GM21390 (cell line): ENCODE data around the gene SNX8.
A peak's percentile ranks its signal among the peaks of the same experiment; 100 is the strongest.
"Not testable (repeated sequence)": the region's sequence is repeated elsewhere in the genome, so short reads cannot be mapped to it uniquely, and the experiment has no call there.

Experiments used
- ATAC-seq: cut with Tn5 transposase; IDR thresholded peaks from one replicate; pipeline ENCODE4 v1.9.1; 2021; ENCODE audit not compliant: unreplicated experiment

Gene SNX8

GRCh38 chr7:2330493-2330892 is 16.3 kb upstream of the SNX8 start:
- no peak for ATAC-seq

GRCh38 chr7:2326951-2327350 is 12.7 kb upstream of the SNX8 start:
- ATAC-seq = no peak

DNA sequence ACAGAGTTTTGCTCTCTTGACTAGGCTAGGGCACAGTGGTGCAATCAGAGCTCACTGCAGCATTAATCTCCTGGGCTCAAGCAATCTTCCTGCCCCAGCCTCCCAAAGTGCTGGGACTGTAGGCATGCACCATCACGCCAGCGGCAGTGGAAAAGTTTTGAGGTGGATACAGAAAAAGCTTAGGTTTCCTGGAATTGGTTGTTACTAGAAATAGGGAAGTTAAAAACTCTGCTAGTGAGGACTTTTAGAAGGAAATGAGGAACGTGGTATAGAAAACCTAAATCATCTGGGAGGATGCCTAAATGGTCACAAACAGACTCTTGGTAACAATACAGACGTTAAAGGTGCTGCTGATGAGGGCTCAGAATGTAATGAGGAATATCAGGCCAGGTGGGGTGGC is 10.9 kb upstream of the SNX8 start:
- no peak for ATAC-seq

GRCh38 chr7:2321020-2321419 is 6.8 kb upstream of the SNX8 start:
- ATAC-seq = no peak

DNA sequence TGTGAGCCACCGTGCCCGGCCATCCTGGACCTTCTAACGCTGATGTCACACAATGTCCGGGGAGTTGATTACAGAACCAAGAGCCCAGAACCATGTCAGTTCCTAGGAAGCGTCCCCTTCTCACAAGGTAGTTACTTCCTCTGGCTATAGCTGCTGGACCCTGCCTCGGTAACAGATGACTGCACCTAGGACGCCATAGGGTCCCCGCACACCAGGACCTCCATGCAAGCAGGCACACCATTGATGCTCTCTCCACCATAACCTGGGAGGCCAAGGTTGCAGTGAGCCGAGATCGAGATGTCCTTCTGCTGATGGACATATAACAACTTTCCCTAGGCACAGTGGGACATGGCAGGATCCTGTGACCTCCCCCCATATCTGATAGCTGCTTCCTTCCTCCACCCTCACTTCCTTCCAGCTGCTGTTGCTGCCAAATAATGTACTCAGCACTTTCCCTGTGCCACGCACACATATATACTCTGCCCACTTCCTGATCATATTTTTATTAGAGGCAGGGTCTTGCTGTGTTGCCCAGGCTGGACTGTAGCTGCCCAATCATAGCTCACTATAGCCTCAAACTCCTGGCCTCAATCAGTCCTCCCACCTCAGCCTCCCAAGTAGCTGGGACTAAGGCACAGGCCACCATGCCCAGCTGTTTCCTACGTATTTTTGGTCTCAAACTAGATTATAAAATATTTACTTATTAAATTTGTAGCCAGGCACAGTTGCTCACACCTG is 3.5 kb upstream of the SNX8 start:
- no peak for ATAC-seq

- ATAC-seq = no peak
Observed at GRCh38 chr7:2316578-2316977, 2.3 kb upstream of the SNX8 start.

DNA sequence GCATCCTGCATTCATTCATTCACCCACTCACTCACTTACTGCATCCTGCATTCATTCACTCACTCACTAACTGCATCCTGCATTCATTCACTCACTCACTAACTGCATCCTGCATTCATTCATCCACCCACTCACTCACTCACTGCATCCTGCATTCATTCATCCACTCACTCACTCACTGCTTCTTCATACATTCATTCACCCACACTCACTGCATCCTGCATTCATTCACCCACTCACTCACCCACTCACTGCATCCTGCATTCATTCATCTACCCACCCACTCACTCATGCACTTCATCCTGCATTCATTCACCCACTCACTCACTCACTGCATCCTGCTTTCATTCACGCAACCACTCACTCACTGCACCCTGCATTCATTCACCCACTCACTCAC is 1.5 kb upstream of the SNX8 start:
- no peak for ATAC-seq

DNA sequence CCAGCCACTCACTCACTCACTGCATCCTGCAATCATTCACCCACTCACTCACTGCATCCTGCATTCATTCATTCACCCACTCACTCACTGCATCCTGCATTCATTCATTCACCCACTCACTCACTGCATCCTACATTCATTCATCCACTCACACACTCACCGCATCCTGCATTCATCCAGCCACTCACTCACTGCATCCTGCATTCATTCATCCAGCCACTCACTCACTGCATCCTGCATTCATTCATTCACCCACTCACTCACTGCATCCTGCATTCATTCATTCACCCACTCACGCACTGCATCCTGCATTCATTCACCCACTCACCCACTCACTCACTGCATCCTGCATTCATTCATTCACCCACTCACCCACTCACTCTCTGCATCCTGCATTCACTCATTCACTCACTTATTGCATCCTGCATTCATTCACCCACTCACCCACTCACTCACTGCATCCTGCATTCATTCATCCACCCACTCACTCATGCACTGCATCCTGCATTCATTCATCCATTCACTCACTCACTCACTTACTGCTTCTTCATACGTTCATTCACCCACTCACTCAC is 802 bp upstream of the SNX8 start:
- not testable (repeated sequence) for ATAC-seq

DNA sequence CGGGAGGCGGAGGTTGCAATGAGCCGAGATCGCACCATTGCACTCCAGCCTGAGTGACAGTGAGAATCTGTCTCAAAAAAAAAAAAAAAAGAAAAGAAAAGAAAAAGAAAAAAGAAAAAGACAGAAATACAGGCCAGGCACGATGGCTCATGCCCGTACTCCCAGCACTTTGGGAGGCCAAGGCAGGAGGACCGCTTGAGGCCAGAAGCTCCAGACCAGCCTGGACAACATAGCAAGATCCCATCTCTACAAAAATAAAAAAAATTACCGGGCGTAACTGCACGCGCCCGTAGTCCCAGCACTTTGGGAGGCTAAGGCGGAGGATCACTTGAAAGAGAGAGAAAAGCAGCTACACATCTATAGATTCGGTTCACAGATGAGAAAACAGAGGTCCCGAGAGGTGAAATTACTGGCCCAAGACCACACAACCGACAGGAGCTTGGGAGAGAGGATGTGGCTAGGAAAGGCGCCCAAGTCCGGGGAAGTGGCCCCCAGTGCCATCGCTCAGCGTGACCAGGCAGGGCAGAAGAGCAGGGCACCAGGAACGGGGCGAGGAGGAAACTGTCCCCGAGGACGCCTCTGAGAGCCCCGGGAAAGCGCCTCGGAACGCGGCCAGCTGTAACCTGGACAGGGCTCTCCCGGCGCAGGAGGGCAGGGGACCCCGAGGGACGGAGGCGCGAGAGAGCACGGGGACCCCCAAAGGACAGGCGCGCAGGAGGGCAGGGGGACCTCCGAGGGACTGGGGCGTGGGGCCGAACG is 612 bp downstream of the SNX8 start:
- ATAC-seq = peak; percentile 6

DNA sequence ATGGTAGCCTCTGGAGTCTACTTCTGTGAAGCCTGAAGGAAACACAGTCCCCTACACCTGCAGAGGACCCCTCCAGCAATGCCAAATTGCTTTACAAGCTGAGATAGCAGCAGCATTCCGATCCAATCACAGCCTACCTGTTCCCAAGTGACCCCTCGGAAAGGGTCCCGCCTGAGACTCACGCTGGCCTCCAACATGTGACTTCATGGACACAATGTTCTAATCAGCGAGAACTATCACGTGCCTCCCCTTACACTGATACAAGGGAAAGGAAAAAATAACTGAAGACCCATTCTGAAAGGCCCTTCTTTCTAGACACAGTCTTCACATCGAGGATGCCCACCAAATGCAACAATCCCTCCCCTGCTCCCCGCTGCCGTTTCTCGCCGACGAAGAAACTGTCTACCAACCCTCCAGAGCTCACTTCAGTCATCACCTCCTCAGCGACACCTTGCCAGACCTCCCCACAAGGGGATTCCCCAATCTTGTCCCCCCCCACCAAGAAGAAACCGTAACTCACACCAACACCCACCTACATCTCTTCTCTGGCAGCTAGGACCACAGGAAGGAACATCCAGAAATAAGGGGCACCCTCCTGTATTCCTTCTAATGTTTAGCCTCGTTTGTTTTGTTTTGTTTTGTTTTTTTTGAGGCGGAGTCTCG is 1.8 kb downstream of the SNX8 start:
- no peak for ATAC-seq

- no peak for ATAC-seq
Observed at GRCh38 chr7:2309889-2310331, 4.3 kb downstream of the SNX8 start.

DNA sequence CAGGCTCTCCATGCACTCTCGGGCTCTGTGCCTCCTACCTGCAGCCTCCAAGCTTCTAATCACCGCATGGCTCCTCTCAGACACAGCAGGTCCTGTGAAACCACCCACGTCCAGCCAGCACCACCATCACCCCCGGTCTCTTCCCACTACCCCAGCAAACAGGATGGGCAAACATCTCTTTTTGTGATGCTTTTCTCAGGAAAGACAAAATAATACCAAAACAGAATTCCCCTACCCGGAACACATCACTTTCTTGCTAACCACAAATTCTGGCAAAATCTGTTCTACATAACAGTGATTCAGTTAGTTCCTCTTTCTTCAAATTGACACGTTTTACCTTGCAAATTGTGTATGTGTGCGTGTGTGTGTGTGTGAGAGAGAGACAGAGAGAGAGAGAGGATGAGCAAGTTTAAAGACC is 6.5 kb downstream of the SNX8 start:
- peak; percentile 44 for ATAC-seq

GRCh38 chr7:2306688-2307087 is 7.6 kb downstream of the SNX8 start:
- no peak for ATAC-seq

DNA sequence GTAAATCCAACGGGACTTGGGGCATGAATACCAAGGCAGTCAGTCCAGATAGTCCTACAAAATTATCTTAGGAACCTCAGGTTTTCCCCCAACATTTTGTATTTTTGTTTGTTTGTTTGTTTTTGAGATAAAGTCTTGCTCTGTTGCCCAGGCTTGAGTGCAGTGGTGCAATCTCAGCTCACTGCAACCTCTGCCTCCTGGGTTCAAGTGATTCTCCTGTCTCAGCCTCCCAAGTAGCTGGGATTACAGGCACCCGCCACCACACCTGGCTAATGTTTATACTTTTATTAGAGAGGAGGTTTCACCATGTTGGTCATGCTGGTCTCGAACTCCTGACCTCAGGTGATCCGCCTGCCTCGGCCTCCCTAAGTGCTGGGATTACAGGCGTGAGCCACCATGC is 9.0 kb downstream of the SNX8 start:
- not testable (repeated sequence) for ATAC-seq

DNA sequence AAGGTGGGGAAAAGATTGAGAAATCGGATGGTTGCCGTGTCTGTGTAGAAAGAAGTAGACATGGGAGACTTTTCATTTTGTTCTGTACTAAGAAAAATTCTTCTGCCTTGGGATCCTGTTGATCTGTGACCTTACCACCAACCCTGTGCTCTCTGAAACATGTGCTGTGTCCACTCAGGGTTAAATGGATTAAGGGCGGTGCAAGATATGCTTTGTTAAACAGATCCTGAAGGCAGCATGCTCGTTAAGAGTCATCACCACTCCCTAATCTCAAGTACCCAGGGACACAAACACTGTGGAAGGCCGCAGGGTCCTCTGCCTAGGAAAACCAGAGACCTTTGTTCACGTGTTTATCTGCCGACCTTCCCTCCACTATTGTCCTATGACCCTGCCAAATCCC is 10.7 kb downstream of the SNX8 start:
- not testable (repeated sequence) for ATAC-seq

GRCh38 chr7:2302743-2303397 is 11.4 kb downstream of the SNX8 start:
- ATAC-seq = not testable (repeated sequence)

GRCh38 chr7:2301511-2301863 is 12.8 kb downstream of the SNX8 start:
- no peak for ATAC-seq

DNA sequence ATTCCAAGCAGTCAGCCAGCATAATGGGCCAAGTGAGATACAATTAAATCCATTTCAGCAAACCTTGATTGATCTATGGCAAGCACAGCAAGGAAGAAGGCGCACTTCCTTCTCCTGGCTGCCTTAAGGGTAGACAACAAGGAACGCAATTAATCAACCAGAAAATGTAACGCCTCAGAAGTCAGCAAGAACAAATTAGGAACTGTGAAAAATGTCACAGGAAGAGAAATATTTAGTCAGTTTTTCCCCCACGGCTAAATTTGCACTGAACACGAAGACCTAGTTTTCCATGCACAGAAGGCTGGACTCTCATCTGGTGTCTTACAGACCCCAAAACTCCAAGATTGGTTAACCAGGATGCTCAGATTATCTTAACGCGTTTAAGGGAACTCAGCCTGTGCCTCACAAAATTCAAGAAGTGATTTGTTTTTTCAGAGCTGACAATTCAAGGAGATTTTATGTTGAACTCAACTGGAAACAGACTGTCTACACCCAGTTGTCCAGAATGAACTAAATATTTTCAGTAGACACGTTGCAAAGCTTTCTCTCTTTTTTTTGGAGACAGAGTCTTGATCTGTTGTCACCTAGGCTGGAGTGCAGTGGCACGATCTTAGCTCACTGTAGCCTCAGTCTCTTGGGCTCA is 14.2 kb downstream of the SNX8 start:
- no peak for ATAC-seq

- ATAC-seq = peak; percentile 38
Observed at GRCh38 chr7:2299131-2299829, 15.0 kb downstream of the SNX8 start.

DNA sequence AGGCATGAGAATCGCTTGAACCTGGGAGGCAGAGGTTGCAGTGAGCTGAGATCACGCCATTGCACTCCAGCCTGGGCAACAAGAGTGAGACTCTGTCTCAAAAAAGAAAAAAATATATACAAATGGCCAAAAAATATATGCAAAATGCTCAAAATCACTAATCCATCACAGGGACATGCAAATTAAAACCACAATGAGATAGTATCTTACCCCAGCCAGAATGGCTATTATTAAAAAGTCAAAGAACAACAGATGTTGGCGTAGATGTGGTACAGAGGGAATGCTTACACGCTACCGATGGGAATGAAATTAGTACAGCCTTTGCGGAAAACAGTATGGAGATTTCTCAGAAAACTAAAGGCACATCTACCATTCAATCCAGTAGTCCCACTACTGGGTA is 17.4 kb downstream of the SNX8 start:
- ATAC-seq = no peak
